ENCODE data around the gene ELF1.

The ELF1 gene

GRCh38 chr13:40995997-40996396 is 23.1 kb downstream of the ELF1 start:
- no peak for DNase-seq (ENCODE audit: low read depth, low spot score)
- Histone ChIP-seq H3K9me3 (ENCODE audit: low read depth, low read length) (no peaks in the 10 kb centered on the region), H3K36me3 (ENCODE audit: insufficient read depth, low read length) (no peaks in the 10 kb centered on the region), H3K9ac (ENCODE audit: insufficient read length) (no peak overlapping the region), H3K27ac (no peak overlapping the region), H3K4me3 (no peak overlapping the region)
- TF ChIP-seq POLR2AphosphoS5 (IDR thresholded peaks at IDR 0.05; ENCODE audit: borderline replicate concordance, low read depth, low read length) (no peak), EZH2 (IDR thresholded peaks at IDR 0.05) (no peak), FOXP2 (optimal IDR thresholded peaks at IDR 0.05; ENCODE audit: control extremely low read depth, extremely low read length, insufficient read depth) (no peak)

- TF ChIP-seq EZH2 (IDR thresholded peaks at IDR 0.05) (no peak), POLR2AphosphoS5 (IDR thresholded peaks at IDR 0.05; ENCODE audit: borderline replicate concordance, low read depth, low read length) (no peak), FOXP2 (optimal IDR thresholded peaks at IDR 0.05; ENCODE audit: control extremely low read depth, extremely low read length, insufficient read depth) (no peak)
- H3K36me3 ChIP-seq (ENCODE audit: insufficient read depth, low read length), result no peaks in the 10 kb centered on the region
- no peak for DNase-seq (ENCODE audit: low read depth, low spot score)
- no peak overlapping the region for H3K27ac ChIP-seq
- no peak overlapping the region for H3K9ac ChIP-seq (ENCODE audit: insufficient read length)
- H3K9me3 ChIP-seq (ENCODE audit: low read depth, low read length), result no peaks in the 10 kb centered on the region
- no peak overlapping the region for H3K4me3 ChIP-seq
Measured at GRCh38 chr13:40994581-40995230, 24.4 kb downstream of the ELF1 start.

DNA sequence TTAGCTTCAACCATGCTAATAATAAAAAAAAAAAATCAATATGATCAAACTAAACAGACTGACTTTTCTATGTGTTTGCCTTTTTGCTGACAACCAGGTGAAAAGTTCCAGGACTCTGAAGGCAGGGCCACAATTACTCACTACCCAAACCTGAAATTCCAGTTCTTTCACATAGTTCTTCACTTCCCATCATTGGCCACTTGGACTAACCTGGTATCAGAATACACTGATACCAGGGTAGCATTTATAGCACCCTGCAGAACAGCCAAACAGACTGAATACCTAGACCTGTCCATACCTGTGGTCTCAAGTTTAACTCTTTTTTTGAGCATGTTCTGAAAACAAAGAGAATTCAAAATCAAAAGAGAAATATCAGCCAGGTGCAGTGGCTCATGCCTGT is 25.1 kb downstream of the ELF1 start:
- DNase-seq (ENCODE audit: low read depth, low spot score), result no peak
- no peak overlapping the region for H3K9ac ChIP-seq (ENCODE audit: insufficient read length)
- H3K4me3 ChIP-seq, result no peak overlapping the region

DNA sequence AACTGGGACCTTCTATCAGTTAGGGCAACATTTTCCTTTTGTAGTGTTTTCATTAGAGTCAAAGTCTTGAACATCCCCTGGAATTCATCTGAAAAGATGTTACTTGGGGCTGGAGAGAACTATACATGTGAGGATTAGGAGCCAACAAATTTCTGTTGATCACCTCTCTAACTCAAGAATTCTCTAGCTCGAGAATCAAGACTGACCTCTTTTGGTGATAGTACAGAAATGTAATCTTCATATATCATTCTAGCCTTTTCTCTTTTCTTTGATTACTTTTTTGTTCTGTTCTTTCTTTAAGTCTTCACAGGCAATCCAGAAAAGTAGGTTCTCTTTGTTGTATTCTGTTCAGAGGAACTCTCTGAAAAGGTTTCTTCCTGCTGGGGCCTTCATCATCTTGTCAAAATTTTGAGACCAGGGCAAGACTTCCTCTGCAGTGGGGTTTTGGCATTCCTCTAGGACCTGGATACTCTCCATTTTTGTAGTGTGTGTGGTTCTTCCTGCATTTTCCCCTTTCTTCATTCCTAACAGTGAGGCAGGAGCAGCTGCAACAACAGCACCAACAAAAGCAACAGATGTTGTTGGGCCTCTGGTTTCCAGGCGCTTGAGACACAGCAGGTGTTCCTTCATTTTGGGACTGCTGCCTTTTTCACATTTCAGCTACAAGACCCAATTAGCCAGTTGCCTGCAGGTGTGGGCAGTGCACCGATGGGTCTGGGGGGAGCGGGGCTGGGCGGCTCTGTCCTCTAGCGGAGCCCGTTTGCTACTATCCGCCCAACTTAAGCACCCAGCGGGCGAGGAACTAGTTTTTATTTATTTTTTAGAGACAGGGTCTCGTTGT is 26.2 kb downstream of the ELF1 start:
- no peak overlapping the region for H3K4me3 ChIP-seq
- H3K9ac ChIP-seq (ENCODE audit: insufficient read length), result peak overlapping the region; percentile 3
- no peaks in the 10 kb centered on the region for H3K9me3 ChIP-seq (ENCODE audit: low read depth, low read length)
- H3K27ac ChIP-seq, result no peak overlapping the region
- DNase-seq (ENCODE audit: low read depth, low spot score), result no peak
- TF ChIP-seq EZH2 (IDR thresholded peaks at IDR 0.05) (no peak), FOXP2 (optimal IDR thresholded peaks at IDR 0.05; ENCODE audit: control extremely low read depth, extremely low read length, insufficient read depth) (no peak), POLR2AphosphoS5 (IDR thresholded peaks at IDR 0.05; ENCODE audit: borderline replicate concordance, low read depth, low read length) (no peak)
- no peaks in the 10 kb centered on the region for H3K36me3 ChIP-seq (ENCODE audit: insufficient read depth, low read length)

More for the DNA sequence above, 25.1 kb downstream of the ELF1 start:
- TF ChIP-seq EZH2 (IDR thresholded peaks at IDR 0.05), result no peak
- TF ChIP-seq POLR2AphosphoS5 (IDR thresholded peaks at IDR 0.05; ENCODE audit: borderline replicate concordance, low read depth, low read length), result no peak
- no peak for TF ChIP-seq FOXP2 (optimal IDR thresholded peaks at IDR 0.05; ENCODE audit: control extremely low read depth, extremely low read length, insufficient read depth)
- H3K36me3 ChIP-seq (ENCODE audit: insufficient read depth, low read length), result no peaks in the 10 kb centered on the region
- H3K27ac ChIP-seq, result no peak overlapping the region
- H3K9me3 ChIP-seq (ENCODE audit: low read depth, low read length), result no peaks in the 10 kb centered on the region

DNA sequence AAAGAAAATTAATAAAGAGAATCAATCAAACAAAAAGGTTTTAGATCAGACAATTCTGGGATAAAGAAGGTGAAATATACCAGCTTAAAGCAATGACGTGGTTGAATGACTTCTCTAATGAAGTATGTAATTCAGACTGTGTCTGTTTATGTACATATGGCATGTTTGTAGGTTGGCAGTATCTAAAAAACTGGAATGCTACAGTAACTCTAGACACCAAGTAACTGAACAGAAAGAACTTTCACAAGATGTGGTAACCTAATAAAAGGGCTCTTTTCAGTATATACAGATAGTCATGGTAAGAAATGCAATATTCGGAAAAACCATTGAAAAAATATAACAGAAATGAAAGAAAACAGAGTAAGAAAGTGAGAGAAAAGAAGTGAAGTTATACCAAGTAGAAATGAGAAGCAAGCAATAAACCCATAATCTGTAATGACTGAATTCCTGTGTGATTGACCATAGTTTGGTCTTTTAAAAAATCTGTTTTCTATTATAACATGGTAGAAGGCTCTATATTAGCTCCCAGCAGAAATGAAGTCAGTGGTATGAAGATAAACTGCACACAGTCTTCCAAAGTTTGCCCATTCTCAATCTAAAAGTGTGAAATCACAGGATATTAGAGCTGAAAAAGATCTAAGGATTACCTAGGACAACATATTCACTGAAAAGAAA is 31.4 kb downstream of the ELF1 start:
- Histone ChIP-seq H3K9ac (ENCODE audit: insufficient read length) (no peak overlapping the region), H3K27ac (peak overlapping the region; percentile 82), H3K9me3 (ENCODE audit: low read depth, low read length) (no peaks in the 10 kb centered on the region), H3K36me3 (ENCODE audit: insufficient read depth, low read length) (no peaks in the 10 kb centered on the region), H3K4me3 (no peak overlapping the region)
- DNase-seq (ENCODE audit: low read depth, low spot score), result no peak
- TF ChIP-seq EZH2 (IDR thresholded peaks at IDR 0.05), result no peak
- no peak for TF ChIP-seq POLR2AphosphoS5 (IDR thresholded peaks at IDR 0.05; ENCODE audit: borderline replicate concordance, low read depth, low read length)
- no peak for TF ChIP-seq FOXP2 (optimal IDR thresholded peaks at IDR 0.05; ENCODE audit: control extremely low read depth, extremely low read length, insufficient read depth)

DNA sequence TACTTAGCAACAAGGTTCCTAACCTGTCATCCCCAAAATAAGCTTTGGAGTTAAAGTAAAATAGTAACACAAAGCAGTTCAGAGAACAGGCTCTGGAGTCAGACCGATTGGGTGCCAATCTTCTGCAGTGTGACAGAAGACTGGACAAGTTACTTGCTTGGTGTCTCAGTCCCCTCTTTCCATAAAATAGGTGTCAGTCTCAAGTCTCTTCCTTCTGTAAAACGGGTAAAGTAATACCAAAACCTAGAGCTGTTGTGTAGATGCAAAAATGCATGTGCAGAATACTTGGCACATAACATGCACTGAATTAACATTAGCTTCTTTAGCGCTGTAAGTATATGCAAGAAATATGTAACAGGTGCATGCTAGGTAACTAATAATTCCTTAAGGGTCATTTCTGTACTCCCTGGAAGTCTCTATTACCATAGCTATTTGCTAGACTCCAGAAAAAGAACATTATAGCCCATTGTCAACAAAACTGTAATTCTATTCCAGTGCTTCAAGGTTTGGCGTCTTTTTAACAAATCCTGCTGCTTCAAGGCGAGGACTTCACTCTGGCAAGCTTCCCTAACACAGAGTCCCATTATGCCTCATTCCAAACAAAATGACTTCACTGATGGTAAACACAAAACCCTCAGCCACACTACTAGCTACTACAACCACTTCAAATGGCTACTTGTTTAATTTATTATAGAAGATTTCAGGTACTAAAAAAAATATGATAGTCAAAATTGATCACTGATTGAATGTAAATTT is 32.8 kb downstream of the ELF1 start:
- no peak overlapping the region for H3K4me3 ChIP-seq
- peak overlapping the region; percentile 63; the same call in 1 of the 2 replicates for H3K27ac ChIP-seq
- no peak for DNase-seq (ENCODE audit: low read depth, low spot score)

DNA sequence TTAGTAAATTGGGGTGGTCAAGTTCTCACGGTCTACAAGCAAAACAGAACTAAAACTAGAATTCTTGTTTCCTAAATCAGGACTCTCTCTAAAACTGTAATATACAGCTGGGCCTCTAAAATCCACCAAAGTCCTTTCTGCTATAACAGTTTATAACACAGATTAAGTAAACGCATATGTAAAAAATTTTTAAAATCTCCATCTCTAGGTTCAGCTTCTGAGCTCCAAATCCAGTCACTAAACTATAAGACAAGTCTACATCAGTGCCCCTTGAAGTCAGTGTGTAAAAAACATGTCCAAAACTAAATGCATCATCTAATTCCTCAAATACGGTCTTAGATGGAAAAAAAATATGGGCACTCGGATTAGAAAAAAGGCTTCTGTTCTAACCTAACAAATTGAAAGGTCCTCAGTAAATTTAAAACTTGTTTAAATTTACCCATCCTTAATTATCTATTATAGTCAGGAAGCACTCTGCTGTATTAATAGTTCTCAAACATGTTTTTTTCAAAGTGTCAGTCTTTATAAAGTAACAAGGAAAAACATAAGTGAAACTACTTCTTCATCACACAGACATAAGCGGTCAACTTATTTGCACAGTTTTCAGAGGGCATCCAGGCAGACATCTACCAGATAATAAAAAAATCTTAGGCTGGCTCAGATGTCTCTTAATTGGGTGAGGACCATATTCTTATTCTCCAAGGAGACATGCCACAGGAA is 33.6 kb downstream of the ELF1 start:
- no peak overlapping the region for H3K27ac ChIP-seq
- no peak overlapping the region for H3K4me3 ChIP-seq
- DNase-seq (ENCODE audit: low read depth, low spot score), result no peak
- no peak for TF ChIP-seq POLR2AphosphoS5 (IDR thresholded peaks at IDR 0.05; ENCODE audit: borderline replicate concordance, low read depth, low read length)
- TF ChIP-seq EZH2 (IDR thresholded peaks at IDR 0.05), result no peak
- TF ChIP-seq FOXP2 (optimal IDR thresholded peaks at IDR 0.05; ENCODE audit: control extremely low read depth, extremely low read length, insufficient read depth), result no peak
- no peaks in the 10 kb centered on the region for H3K9me3 ChIP-seq (ENCODE audit: low read depth, low read length)
- no peak overlapping the region for H3K9ac ChIP-seq (ENCODE audit: insufficient read length)
- no peaks in the 10 kb centered on the region for H3K36me3 ChIP-seq (ENCODE audit: insufficient read depth, low read length)

More for the DNA sequence above, 32.8 kb downstream of the ELF1 start:
- no peak overlapping the region for H3K9ac ChIP-seq (ENCODE audit: insufficient read length)
- no peaks in the 10 kb centered on the region for H3K36me3 ChIP-seq (ENCODE audit: insufficient read depth, low read length)
- no peaks in the 10 kb centered on the region for H3K9me3 ChIP-seq (ENCODE audit: low read depth, low read length)
- TF ChIP-seq FOXP2 (optimal IDR thresholded peaks at IDR 0.05; ENCODE audit: control extremely low read depth, extremely low read length, insufficient read depth), result no peak
- TF ChIP-seq POLR2AphosphoS5 (IDR thresholded peaks at IDR 0.05; ENCODE audit: borderline replicate concordance, low read depth, low read length), result no peak
- no peak for TF ChIP-seq EZH2 (IDR thresholded peaks at IDR 0.05)
